Neural cell (in vitro differentiated cells): ENCODE measurements around the gene ILK. TPM values are rescaled to one million over a fixed set of nuclear protein-coding genes. Genes with fewer than 3 reads are reported as not detected.

Experiments used
- H2AFZ ChIP-seq: fragments of 200-600, 300-800 bp; sonication (generic), shearing (Covaris generic); 2 replicates; pipeline ENCODE4 v1.6.0; 2014; ENCODE audit warnings: low read depth, mild to moderate bottlenecking, antibody characterized with exemption, low read length, moderate library complexity
- H3F3A ChIP-seq: fragments of 200-600 bp; shearing (Covaris generic); 2 replicates; pipeline ENCODE4 v1.6.1; 2016; ENCODE audit warnings: mild to moderate bottlenecking, moderate library complexity, mixed read lengths, antibody characterized with exemption, low read length; ENCODE audit not compliant: insufficient read depth, poor library complexity, severe bottlenecking
- H3K27ac ChIP-seq: fragments of 200-600, 300-800 bp; sonication (generic), shearing (Covaris generic); 2 replicates; pipeline ENCODE4 v1.5.1; 2014; ENCODE audit warnings: mild to moderate bottlenecking, low read length, moderate library complexity
- H3K27me3 ChIP-seq: fragments of 300-800, 200-600 bp; sonication (generic), shearing (Covaris generic); 2 replicates; pipeline ENCODE4 v1.6.0; 2014; ENCODE audit warnings: mild to moderate bottlenecking, low read depth, low read length, moderate library complexity; ENCODE audit not compliant: insufficient read depth
- H3K36me3 ChIP-seq: fragments of 300-800, 200-600 bp; sonication (generic), shearing (Covaris generic); 2 replicates; pipeline ENCODE4 v1.5.1; 2014; ENCODE audit warnings: mild to moderate bottlenecking, antibody characterized with exemption, low read length, moderate library complexity; ENCODE audit not compliant: insufficient read depth
- H3K4me2 ChIP-seq: fragments of 300-800, 200-600 bp; sonication (generic), shearing (Covaris generic); 2 replicates; pipeline ENCODE4 v1.6.0; 2014; ENCODE audit warnings: mild to moderate bottlenecking, low read length
- H3K4me3 ChIP-seq: fragments of 300-800, 200-600 bp; sonication (generic), shearing (Covaris generic); 2 replicates; pipeline ENCODE4 v1.5.1; 2014; ENCODE audit warnings: mild to moderate bottlenecking, low read length, moderate library complexity
- H3K79me2 ChIP-seq: fragments of 200-600 bp; shearing (Covaris generic); replicated peaks from 2 replicates; pipeline ENCODE4 v1.6.0; 2014; ENCODE audit warnings: mild to moderate bottlenecking, low read length, moderate library complexity; ENCODE audit not compliant: insufficient read depth
- H3K9ac ChIP-seq: fragments of 300-800, 200-600 bp; sonication (generic), shearing (Covaris generic); 2 replicates; pipeline ENCODE4 v1.6.1; 2016; ENCODE audit warnings: mild to moderate bottlenecking, low read length, mixed read lengths
- H3K9me2 ChIP-seq: fragments of 200-600 bp; shearing (Covaris generic); 2 replicates; pipeline ENCODE4 v1.6.1; 2016; ENCODE audit warnings: mild to moderate bottlenecking, low read length, mixed read lengths; ENCODE audit not compliant: insufficient read depth
- H3K9me3 ChIP-seq: fragments of 200-600, 300-800 bp; sonication (generic), shearing (Covaris generic); 2 replicates; pipeline ENCODE4 v1.6.1; 2016; ENCODE audit warnings: mild to moderate bottlenecking, mixed run types, low read length, moderate library complexity, mixed read lengths
- H4K20me1 ChIP-seq: fragments of 200-600 bp; shearing (Covaris generic); 2 replicates; pipeline ENCODE4 v1.6.1; 2016; ENCODE audit warnings: mild to moderate bottlenecking, mixed run types; ENCODE audit not compliant: insufficient read depth
- EP300 ChIP-seq: fragments of 450-650 bp; conservative IDR thresholded peaks from 2 replicates; pipeline ENCODE4 v1.6.1; 2014; ENCODE audit warnings: antibody characterized with exemption, mild to moderate bottlenecking, moderate library complexity; ENCODE audit not compliant: poor library complexity, severe bottlenecking
- EZH2 ChIP-seq: fragments of 200-600, 300-800 bp; shearing (Covaris generic), sonication (generic); IDR thresholded peaks from 2 replicates; pipeline ENCODE4 v1.6.1; 2014; ENCODE audit warnings: antibody characterized with exemption, low read length, borderline replicate concordance, mild to moderate bottlenecking; ENCODE audit not compliant: insufficient read depth, poor library complexity, severe bottlenecking
- MXI1 ChIP-seq: fragments of 450-650 bp; conservative IDR thresholded peaks from 2 replicates; pipeline ENCODE4 v1.6.1; 2014; ENCODE audit warnings: antibody characterized with exemption, mild to moderate bottlenecking; ENCODE audit not compliant: poor library complexity, severe bottlenecking
- POLR2AphosphoS5 ChIP-seq: IDR thresholded peaks from 2 replicates; pipeline ENCODE4 v1.6.1; 2012
- RAD21 ChIP-seq: fragments of 450-650 bp; conservative IDR thresholded peaks from 2 replicates; pipeline ENCODE4 v1.6.1; 2014; ENCODE audit warnings: antibody characterized with exemption, mild to moderate bottlenecking, moderate library complexity
- SMC3 ChIP-seq: fragments of 450-650 bp; conservative IDR thresholded peaks from 2 replicates; pipeline ENCODE4 v1.6.1; 2014; ENCODE audit warnings: antibody characterized with exemption, mild to moderate bottlenecking, moderate library complexity; ENCODE audit not compliant: poor library complexity
- TAF1 ChIP-seq: IDR thresholded peaks from 2 replicates; pipeline ENCODE4 v1.6.1; 2012; ENCODE audit warnings: low read depth
- polyA plus RNA-seq: library from polyadenylated mRNA; depleted of rRNA; stranded (reverse); fragments of >200 nt; gene quantifications from 2 replicates; pipeline ENCODE4 v1.2.3, GENCODE V29; 2014
- TF ChIP-seq, protein P1 (sequence below): fragments of 450-650 bp; IDR thresholded peaks from 2 replicates; pipeline ENCODE4 v1.5.1; 2014; ENCODE audit warnings: antibody characterized with exemption, mild to moderate bottlenecking, moderate library complexity; ENCODE audit not compliant: poor library complexity, severe bottlenecking
- TF ChIP-seq, protein P2 (sequence below): IDR thresholded peaks from 2 replicates; pipeline ENCODE4 v1.6.1; 2012; ENCODE audit warnings: borderline replicate concordance

Gene ILK
- polyA plus RNA-seq, 1 donor from 2014 or later, result 68.8 TPM

DNA sequence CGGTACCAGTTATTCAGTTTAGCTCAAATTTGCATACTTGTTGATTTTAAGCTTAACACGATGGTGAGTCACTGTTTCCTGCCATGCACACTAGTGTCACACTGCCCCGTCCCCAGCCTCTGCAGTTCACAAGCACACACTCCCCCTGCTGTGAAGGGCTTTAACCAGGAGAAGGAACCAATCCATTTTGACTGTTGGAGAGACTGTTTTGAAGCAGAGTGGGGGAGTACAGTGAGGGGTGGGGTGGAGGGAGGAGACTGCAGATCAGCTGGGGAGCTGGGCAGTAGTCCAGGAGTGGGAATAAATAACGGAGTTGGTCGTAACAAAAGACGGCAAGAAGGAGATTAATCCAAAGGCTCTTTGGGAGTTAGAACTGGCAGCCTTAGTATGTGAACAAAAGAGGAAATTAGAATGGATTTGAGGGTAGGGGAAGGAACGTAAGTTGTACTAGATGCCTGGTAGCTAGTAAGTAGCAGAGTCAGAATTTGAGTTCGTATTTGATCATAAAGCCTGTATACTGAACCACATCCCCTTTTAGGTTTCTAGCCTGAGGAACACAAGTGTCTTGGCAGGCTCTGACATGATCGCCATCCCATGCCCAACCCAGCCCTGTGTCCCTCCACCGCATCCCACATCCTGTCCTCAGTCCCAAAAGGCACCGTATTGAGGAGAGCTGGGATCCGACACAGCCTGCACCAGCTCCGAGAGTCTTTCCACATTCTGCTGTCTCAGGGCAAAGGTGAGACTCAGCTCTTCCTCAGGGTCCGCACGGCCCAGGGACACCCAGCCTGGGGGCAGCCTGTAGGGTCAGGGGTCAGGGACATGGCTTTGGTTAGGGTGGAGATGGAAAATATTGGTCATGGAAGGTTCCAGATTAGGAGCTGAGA lies 14.8 kb downstream of the ILK start (continued):
- TF ChIP-seq, protein P1, sequence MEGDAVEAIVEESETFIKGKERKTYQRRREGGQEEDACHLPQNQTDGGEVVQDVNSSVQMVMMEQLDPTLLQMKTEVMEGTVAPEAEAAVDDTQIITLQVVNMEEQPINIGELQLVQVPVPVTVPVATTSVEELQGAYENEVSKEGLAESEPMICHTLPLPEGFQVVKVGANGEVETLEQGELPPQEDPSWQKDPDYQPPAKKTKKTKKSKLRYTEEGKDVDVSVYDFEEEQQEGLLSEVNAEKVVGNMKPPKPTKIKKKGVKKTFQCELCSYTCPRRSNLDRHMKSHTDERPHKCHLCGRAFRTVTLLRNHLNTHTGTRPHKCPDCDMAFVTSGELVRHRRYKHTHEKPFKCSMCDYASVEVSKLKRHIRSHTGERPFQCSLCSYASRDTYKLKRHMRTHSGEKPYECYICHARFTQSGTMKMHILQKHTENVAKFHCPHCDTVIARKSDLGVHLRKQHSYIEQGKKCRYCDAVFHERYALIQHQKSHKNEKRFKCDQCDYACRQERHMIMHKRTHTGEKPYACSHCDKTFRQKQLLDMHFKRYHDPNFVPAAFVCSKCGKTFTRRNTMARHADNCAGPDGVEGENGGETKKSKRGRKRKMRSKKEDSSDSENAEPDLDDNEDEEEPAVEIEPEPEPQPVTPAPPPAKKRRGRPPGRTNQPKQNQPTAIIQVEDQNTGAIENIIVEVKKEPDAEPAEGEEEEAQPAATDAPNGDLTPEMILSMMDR, result no peak

DNA sequence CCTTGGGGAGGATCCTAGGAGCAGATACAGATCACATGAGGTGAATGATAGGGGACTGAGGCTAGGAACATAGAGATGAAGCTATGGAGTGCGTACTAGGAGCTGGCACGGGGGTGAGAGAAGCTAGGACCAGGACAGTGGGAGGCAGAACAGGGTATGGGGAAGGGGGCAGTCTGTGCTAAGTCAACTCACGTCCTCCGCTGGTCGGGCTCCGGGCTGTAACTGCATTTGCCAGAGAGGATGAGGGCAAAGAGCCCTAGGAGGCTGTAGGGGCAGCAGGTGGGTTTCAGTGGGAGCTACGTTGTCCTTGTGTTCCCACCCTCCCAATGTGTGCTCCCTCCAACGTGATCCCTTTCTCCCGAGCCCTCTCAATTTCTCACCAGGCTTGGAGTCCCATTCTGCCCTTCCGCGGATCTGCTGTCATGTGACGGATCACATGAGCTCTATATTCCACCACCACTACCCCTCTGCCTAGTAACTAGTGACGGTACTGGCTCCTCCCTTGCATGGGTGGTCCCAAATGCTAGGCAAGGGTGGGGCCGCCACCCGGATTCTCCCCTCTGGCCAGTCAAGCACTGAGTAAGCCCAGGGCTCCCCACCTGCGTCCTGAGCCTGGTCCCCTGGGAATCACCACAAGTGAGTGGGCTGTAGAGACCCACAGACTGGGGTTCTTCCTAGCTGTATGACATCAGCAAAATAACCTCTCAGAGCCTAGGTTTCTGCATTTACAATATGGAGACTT lies 15.6 kb downstream of the ILK start, which contains the start of gene TPP1:
TSS of gene TPP1 (minus strand) at position 419 of the 742 bp plus-strand sequence. CDS start at position 397, 22 bp downstream.
- Histone ChIP-seq H3K9me2 (no peaks in the 10 kb centered on the region), H3K27me3 (no peaks in the 10 kb centered on the region), H2AFZ (peak within 1 kb of the TSS; percentile 49), H3K4me2 (peak within 1 kb of the TSS; percentile 89), H3F3A (no peaks in the 10 kb centered on the region), H3K79me2 (no peaks in the 10 kb centered on the region), H4K20me1 (no peaks in the 10 kb centered on the region), H3K27ac (peak within 1 kb of the TSS; percentile 61), H3K36me3 (no peaks in the 10 kb centered on the region), H3K4me3 (peak within 1 kb of the TSS; percentile 76), H3K9ac (peak within 1 kb of the TSS; percentile 72), H3K9me3 (no peaks in the 10 kb centered on the region)
- TF ChIP-seq SMC3 (peak; percentile 21), POLR2AphosphoS5 (peak; percentile 89), MXI1 (peak; percentile 76), RAD21 (peak; percentile 20), EZH2 (no peak), EP300 (peak; percentile 26), TAF1 (peak; percentile 63)
- TF ChIP-seq, protein P2, sequence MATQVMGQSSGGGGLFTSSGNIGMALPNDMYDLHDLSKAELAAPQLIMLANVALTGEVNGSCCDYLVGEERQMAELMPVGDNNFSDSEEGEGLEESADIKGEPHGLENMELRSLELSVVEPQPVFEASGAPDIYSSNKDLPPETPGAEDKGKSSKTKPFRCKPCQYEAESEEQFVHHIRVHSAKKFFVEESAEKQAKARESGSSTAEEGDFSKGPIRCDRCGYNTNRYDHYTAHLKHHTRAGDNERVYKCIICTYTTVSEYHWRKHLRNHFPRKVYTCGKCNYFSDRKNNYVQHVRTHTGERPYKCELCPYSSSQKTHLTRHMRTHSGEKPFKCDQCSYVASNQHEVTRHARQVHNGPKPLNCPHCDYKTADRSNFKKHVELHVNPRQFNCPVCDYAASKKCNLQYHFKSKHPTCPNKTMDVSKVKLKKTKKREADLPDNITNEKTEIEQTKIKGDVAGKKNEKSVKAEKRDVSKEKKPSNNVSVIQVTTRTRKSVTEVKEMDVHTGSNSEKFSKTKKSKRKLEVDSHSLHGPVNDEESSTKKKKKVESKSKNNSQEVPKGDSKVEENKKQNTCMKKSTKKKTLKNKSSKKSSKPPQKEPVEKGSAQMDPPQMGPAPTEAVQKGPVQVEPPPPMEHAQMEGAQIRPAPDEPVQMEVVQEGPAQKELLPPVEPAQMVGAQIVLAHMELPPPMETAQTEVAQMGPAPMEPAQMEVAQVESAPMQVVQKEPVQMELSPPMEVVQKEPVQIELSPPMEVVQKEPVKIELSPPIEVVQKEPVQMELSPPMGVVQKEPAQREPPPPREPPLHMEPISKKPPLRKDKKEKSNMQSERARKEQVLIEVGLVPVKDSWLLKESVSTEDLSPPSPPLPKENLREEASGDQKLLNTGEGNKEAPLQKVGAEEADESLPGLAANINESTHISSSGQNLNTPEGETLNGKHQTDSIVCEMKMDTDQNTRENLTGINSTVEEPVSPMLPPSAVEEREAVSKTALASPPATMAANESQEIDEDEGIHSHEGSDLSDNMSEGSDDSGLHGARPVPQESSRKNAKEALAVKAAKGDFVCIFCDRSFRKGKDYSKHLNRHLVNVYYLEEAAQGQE, result no peak
- TF ChIP-seq, protein P1, result no peak
